Measurements from ENCODE around the gene IRF4. TPM values are rescaled to one million over a fixed set of nuclear protein-coding genes. Genes with fewer than 3 reads are reported as not detected.
A peak's percentile ranks its signal among the peaks of the same experiment; 100 is the strongest.

The IRF4 gene
- total and polyA plus RNA-seq, 4 donors = 0.85 to 5.0 (median 2.9) TPM

DNA sequence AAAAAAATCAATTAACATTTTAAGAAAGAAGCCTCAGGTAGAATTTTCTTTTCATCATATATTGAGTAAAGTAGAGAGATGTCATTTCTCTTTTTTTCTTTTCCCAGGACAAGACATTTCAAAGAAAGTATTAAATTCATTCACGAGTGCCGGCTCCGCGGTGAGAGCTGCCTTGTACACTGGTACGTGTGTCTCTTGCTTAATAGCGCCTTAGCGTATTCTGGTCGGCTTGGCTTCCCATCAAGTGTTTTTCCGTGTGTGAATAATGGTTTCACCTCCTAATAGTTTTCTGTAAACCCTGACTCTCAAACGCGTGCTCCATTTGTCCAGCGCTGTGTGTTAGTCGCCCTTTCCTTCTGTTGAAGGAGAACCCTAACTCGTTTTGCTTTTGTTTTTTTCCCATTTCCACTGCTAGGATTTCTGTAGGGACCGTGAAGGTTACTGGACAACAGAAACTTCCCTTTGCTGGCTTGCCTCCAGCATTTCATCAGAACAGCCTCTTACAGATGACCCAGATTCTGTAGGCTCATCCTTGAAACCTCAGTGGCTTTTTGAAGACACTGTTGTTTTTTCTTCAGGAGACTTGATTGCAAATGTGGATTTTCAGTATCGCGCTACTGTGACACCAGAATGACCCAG, 45.7 kb upstream of the IRF4 start:
- H3K36me3 ChIP-seq (ENCODE audit: control insufficient read depth in 4 of 4, insufficient read depth in 4 of 4, low read length in 4 of 4) = peaks cover 0 to 19% (median 2%) of the 10 kb centered on the region in 4 donors
- no peak overlapping the region for H3K9ac ChIP-seq (ENCODE audit: insufficient read depth in 1 of 2, low read length in 2 of 2)
- H3K9me3 ChIP-seq (ENCODE audit: control insufficient read depth in 4 of 4, insufficient read depth in 3 of 4, low read length in 3 of 4) = peaks cover 0 to 5% (median 0%) of the 10 kb centered on the region in 4 donors
- no peak overlapping the region for H3K4me3 ChIP-seq
- TF ChIP-seq, protein P1, sequence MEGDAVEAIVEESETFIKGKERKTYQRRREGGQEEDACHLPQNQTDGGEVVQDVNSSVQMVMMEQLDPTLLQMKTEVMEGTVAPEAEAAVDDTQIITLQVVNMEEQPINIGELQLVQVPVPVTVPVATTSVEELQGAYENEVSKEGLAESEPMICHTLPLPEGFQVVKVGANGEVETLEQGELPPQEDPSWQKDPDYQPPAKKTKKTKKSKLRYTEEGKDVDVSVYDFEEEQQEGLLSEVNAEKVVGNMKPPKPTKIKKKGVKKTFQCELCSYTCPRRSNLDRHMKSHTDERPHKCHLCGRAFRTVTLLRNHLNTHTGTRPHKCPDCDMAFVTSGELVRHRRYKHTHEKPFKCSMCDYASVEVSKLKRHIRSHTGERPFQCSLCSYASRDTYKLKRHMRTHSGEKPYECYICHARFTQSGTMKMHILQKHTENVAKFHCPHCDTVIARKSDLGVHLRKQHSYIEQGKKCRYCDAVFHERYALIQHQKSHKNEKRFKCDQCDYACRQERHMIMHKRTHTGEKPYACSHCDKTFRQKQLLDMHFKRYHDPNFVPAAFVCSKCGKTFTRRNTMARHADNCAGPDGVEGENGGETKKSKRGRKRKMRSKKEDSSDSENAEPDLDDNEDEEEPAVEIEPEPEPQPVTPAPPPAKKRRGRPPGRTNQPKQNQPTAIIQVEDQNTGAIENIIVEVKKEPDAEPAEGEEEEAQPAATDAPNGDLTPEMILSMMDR (IDR thresholded peaks at IDR 0.05; ENCODE audit: control extremely low read depth, extremely low read depth) = no peak
- ATAC-seq (ENCODE audit: insufficient read depth, low FRiP score) (no peak), DNase-seq (peak in 1 of 3 donors; percentile 44)
- H3K27me3 ChIP-seq (ENCODE audit: control insufficient read depth in 3 of 3, insufficient read depth in 3 of 3, low read length in 2 of 3) = no peaks in the 10 kb centered on the region
- no peak overlapping the region for H3K27ac ChIP-seq (ENCODE audit: low read depth in 1 of 2, low read length in 1 of 2)
- 88 to 91% methylated on average over 17 of the region's 17 CpGs for WGBS, 2 donors
- H3K4me1 ChIP-seq (ENCODE audit: control insufficient read depth in 5 of 5, insufficient read depth in 5 of 5, low read length in 5 of 5) = peaks cover 0 to 4% (median 0%) of the 10 kb centered on the region in 5 donors

DNA sequence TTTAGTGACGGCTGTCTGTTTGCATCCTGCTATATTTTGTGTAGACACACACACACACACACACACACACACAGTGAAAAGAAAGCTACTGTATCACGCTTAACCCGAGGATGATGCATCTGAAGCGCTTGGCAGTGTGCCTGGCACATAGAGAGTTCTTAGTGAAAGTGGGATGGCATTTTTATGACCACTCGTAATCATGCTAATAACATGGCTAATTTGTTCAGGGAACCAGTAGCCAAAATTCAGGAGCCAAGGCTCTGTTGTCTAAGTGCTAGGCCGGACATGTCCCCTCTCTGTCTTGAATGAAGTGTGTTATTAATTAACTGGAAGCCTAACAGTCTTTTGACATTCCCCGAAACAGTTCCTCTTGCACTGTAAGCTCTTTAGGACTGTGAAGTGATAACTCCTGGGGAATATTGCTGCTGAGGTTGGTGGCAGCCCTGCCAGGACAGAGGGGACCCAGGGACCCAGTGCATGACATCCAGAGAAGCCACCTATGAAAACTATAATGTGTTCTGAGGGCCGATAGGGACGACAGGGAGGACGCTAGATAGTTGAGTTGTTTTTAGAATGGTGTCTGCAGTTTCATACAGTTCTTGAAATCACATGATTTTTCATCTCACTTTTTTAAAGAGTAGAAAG, 45.0 kb upstream of the IRF4 start:
- peak in 1 of 3 donors; percentile 34 for DNase-seq
- no peaks in the 10 kb centered on the region for H3K27me3 ChIP-seq (ENCODE audit: control insufficient read depth in 3 of 3, insufficient read depth in 3 of 3, low read length in 2 of 3)
- H3K4me3 ChIP-seq = no peak overlapping the region
- no peak overlapping the region for H3K9ac ChIP-seq (ENCODE audit: insufficient read depth in 1 of 2, low read length in 2 of 2)
- TF ChIP-seq, protein P1 (IDR thresholded peaks at IDR 0.05; ENCODE audit: control extremely low read depth, extremely low read depth) = no peak
- no peak for ATAC-seq (ENCODE audit: insufficient read depth, low FRiP score)
- peaks cover 0 to 19% (median 2%) of the 10 kb centered on the region in 4 donors for H3K36me3 ChIP-seq (ENCODE audit: control insufficient read depth in 4 of 4, insufficient read depth in 4 of 4, low read length in 4 of 4)
- 83 to 85% methylated on average over 10 of the region's 10 CpGs for WGBS, 2 donors
- H3K27ac ChIP-seq (ENCODE audit: low read depth in 1 of 2, low read length in 1 of 2) = no peak overlapping the region
- H3K4me1 ChIP-seq (ENCODE audit: control insufficient read depth in 5 of 5, insufficient read depth in 5 of 5, low read length in 5 of 5) = peaks cover 0 to 4% (median 0%) of the 10 kb centered on the region in 5 donors
- peaks cover 0 to 5% (median 0%) of the 10 kb centered on the region in 4 donors for H3K9me3 ChIP-seq (ENCODE audit: control insufficient read depth in 4 of 4, insufficient read depth in 3 of 4, low read length in 3 of 4)

DNA sequence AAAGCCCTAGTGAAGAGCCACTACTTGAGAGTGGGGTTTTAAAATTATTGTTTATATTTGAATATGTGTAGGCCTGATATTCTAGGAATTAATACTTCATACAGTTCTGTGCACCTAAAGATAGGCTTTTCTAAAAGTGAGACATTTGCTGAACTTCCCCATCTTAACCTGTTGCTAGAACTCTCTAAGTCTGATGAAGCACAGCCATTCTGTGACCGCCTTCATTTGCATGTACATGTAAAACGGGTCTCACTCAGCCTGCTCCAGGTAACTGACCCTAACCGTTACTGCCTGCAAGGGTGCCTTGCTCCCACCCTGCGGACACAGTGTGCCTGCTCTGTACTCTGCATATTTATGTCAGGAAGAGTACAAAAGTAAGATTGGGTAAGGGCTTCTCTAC, 44.3 kb upstream of the IRF4 start:
- WGBS, 2 donors = 91 to 95% methylated on average over 4 of the region's 4 CpGs
- Histone ChIP-seq H3K27me3 (ENCODE audit: control insufficient read depth in 3 of 3, insufficient read depth in 3 of 3, low read length in 2 of 3) (no peaks in the 10 kb centered on the region), H3K36me3 (ENCODE audit: control insufficient read depth in 4 of 4, insufficient read depth in 4 of 4, low read length in 4 of 4) (peaks cover 0 to 19% (median 2%) of the 10 kb centered on the region in 4 donors), H3K4me3 (no peak overlapping the region), H3K4me1 (ENCODE audit: control insufficient read depth in 5 of 5, insufficient read depth in 5 of 5, low read length in 5 of 5) (peaks cover 0 to 4% (median 0%) of the 10 kb centered on the region in 5 donors), H3K27ac (ENCODE audit: low read depth in 1 of 2, low read length in 1 of 2) (no peak overlapping the region), H3K9me3 (ENCODE audit: control insufficient read depth in 4 of 4, insufficient read depth in 3 of 4, low read length in 3 of 4) (peaks cover 0 to 5% (median 0%) of the 10 kb centered on the region in 4 donors), H3K9ac (ENCODE audit: insufficient read depth in 1 of 2, low read length in 2 of 2) (no peak overlapping the region)
- TF ChIP-seq, protein P1 (IDR thresholded peaks at IDR 0.05; ENCODE audit: control extremely low read depth, extremely low read depth) = no peak
- DNase-seq (no peak), ATAC-seq (ENCODE audit: insufficient read depth, low FRiP score) (no peak)

Data from lung (tissue), 12 donors.